Measurements from ENCODE around the gene SCART1.
"Not testable (repeated sequence)": the region's sequence is repeated elsewhere in the genome, so short reads cannot be mapped to it uniquely, and the experiment has no call there.

The SCART1 gene

DNA sequence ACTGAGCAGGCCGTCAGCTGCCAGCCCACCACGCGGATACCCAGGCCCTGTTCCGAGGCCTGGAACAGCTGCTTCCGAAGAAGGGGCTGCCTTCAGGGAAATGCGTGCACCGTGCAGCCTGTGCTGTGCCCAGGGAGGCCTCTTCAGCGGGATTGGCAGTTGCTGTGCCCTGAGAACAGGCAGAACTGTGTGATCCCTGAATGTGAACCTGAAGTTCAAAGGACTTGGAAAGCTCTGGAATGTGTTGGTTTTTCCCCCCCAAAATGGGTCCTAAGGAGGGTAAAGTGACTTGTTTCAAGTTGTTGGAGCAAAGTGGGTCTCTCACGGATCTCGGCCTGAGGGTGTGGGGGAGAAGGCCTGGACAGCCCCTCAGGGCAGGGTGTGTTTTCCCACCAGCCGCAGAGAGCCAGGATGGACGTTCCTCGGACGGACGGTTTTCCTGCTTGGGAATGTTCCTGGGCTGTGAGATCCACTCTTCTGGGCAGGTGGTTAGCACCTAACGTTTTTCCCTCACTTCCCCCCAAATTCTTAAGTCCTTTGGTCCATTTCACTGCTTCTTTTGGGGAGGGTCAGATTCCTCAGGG lies 31.4 kb upstream of the SCART1 start:
- H3K27me3 Mint-ChIP-seq, result peaks cover 34% of the 10 kb centered on the region
- CTCF ChIA-PET, result no interaction called here
- peaks cover 2% of the 10 kb centered on the region for H3K4me1 Mint-ChIP-seq
- H3K4me3 Mint-ChIP-seq, result no peak overlapping the region
- no peaks in the 10 kb centered on the region for H3K9me3 Mint-ChIP-seq
- DNase-seq, result no peak
- H3K36me3 Mint-ChIP-seq, result no peaks in the 10 kb centered on the region
- no peak overlapping the region for H3K27ac Mint-ChIP-seq

DNA sequence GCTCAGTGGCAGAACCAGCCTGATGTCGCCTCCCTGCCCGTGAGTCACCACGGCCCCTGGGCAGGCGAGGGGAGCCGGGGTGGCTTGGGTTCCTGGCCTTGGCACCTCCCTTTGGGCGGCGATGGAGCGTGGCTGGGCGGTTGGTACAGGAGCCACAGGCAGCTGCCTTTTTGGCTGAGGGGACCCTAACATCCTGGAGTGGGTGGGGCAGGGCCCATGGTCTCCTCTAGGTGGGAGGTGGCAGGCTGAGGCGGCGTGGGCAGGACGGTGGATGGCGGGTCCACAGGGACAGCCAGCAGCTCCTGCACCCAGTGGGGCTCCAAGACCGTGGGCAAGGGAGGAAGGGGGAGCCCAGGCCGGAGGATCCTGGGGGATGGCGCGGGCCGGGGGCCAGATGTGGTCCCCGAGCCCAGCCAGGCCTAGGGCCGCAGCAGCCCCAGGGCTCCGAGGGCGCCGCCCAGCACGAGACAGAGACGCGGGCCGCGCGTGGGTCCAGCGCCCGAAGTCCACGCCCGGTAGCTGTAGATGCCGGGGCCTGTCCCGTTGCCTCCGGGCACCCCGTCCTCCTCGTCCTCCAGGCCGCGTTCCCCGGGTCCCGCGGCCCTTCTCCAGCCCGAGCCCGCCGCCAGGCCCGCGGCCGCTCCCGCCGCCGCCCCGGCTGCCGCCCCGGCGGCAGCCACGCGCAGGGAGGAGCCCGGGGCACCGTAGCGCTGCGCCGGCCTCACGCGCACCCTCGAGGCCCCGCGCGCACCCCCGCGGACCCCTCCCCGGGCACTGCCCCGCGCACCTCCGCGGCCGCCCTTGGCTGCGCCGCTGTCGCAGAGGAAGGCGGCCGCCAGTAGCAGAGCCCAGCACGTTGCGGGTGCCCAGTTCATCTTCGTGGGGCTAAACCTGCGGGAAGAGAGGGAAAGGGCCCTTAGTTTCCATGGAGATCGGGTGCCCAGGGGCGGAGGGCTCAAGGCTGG lies 30.7 kb upstream of the SCART1 start:
- H3K27ac Mint-ChIP-seq, result no peak overlapping the region
- CTCF ChIA-PET, result no interaction called here
- no peaks in the 10 kb centered on the region for H3K9me3 Mint-ChIP-seq
- DNase-seq, result no peak
- H3K4me1 Mint-ChIP-seq, result peaks cover 2% of the 10 kb centered on the region
- no peak overlapping the region for H3K4me3 Mint-ChIP-seq
- H3K27me3 Mint-ChIP-seq, result peaks cover 34% of the 10 kb centered on the region
- no peaks in the 10 kb centered on the region for H3K36me3 Mint-ChIP-seq

DNA sequence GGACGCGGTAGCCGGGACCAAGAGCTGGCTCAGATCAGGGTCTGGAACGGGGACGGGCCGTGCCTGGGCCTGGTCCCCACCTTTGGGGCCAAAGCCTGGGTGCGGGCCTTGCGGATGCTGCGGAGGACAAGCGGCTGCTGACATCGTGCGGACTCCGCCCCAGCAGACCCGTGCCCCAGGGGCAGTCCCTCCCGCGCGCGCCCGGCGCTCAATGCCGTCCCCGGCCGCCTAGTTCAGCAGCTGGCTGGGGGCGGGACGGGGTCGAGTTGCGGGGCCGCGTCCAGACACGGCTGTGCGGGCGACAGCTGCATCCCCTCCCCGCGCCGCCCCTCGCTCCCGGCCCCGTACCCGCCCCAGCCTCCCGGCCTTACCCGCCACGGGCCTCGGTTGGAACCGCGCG lies 29.6 kb upstream of the SCART1 start:
- H3K36me3 Mint-ChIP-seq, H3K4me3 Mint-ChIP-seq, H3K27ac Mint-ChIP-seq, CTCF ChIA-PET, H3K4me1 Mint-ChIP-seq, DNase-seq, H3K9me3 Mint-ChIP-seq: not testable (repeated sequence)
- peaks cover 34% of the 10 kb centered on the region for H3K27me3 Mint-ChIP-seq

DNA sequence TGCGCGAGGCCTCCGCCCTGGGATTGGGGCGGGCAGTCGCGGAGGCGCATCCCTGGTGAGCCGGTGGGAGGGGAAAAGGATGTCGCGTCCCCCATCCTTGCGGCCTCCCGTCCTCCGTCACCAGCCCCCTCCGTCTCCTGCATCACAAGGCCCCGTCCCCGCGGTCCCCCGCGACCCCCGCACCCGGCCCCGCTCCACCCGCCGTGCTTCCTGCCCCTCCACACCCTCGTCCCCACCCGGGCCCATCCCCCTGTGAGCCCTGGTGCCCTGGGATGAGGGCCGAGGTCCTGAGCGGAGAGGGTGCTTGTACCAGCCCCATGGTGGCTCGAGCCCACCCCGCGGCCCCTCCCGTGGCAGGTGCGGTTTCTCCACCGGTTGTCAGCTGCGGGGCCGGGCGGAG lies 29.1 kb upstream of the SCART1 start, which contains the start of gene SPRN:
SPRN (minus strand) TSS at position 25 of the 400 bp plus-strand sequence. CDS start 944 bp downstream, outside the sequence.
- DNase-seq, H3K4me3 Mint-ChIP-seq, H3K9me3 Mint-ChIP-seq, CTCF ChIA-PET, H3K4me1 Mint-ChIP-seq, H3K27ac Mint-ChIP-seq, H3K36me3 Mint-ChIP-seq: not testable (repeated sequence)
- peaks cover 36% of the 10 kb centered on the region for H3K27me3 Mint-ChIP-seq

DNA sequence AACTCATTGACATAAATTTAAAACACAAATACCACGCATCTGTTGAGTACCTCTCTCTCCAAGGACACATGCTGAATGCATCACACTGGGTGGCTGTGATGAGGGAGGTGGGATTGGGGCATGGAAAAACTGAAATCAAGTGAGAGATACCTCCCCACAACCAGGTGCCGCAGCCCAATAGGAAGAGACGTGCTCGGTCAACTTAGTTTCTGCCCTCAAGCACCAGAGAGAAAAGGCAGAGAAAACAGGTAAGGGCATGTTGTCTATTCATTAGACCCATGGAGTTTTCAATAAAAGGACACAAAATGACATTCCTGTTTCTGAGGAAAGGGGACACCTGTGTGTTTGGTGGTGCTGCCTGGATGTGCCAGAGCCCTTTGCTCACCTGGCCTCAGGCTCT lies 24.2 kb upstream of the SCART1 start:
- H3K27ac Mint-ChIP-seq, H3K9me3 Mint-ChIP-seq, CTCF ChIA-PET, H3K4me3 Mint-ChIP-seq, H3K36me3 Mint-ChIP-seq, H3K4me1 Mint-ChIP-seq, DNase-seq, H3K27me3 Mint-ChIP-seq: not testable (repeated sequence)

DNA sequence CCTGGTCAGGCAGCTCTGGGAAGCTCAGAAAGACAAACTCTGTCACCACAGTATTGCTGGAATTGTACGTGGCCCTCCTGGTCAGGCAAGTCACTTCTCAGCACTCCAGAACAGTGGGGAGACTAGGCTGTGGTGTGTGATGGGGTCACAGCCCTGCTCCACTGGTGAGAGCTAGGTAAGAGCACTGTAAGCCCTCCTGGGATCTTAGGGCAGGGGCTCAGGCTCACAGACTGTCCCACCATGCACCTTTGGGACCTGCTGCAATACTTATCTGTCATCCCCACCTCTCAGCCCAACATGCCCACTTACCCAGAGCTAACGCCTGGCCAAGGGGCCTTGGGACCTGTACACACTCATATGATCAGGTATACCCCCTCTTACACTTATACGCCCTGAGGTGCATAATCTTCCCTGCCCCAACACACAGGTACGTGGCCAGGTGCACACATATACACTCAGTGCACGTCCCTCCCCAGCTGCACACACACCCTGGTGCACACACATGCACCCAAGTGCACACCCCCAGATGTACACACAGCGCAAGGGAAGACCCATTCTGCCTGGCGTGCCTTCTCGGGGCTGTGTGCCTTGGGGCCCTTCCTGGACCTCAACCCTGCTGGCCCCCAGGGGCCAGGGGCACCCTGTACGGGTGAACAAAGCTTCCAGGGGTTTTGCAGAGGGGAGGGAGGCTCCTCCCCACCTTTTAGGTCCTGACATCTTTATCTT lies 21.7 kb upstream of the SCART1 start:
- H3K36me3 Mint-ChIP-seq, H3K27ac Mint-ChIP-seq, H3K4me3 Mint-ChIP-seq, H3K27me3 Mint-ChIP-seq, H3K4me1 Mint-ChIP-seq, CTCF ChIA-PET, H3K9me3 Mint-ChIP-seq, DNase-seq: not testable (repeated sequence)

DNA sequence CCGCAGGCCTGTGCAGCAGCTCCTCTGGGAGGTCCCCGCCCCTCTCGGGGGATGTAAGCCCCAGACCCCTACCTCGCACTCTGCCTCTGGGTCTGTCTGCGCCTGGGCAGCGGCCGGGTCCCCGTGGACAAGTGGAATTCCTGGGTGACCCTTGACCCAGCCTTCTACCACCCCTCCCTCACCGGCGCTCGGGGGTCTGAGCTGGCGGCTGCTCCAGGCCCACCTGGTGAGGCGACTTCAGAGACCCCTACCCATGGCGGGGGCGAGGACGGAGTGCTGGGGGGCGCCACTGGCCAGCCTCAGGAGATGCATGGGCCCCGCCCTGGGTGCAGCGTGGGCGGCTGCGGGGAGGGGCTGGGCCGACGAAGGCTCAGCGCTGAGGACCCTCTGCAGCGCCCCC lies 21.0 kb upstream of the SCART1 start:
- H3K4me3 Mint-ChIP-seq, H3K27me3 Mint-ChIP-seq, H3K9me3 Mint-ChIP-seq, H3K27ac Mint-ChIP-seq, DNase-seq, H3K4me1 Mint-ChIP-seq, H3K36me3 Mint-ChIP-seq, CTCF ChIA-PET: not testable (repeated sequence)

DNA sequence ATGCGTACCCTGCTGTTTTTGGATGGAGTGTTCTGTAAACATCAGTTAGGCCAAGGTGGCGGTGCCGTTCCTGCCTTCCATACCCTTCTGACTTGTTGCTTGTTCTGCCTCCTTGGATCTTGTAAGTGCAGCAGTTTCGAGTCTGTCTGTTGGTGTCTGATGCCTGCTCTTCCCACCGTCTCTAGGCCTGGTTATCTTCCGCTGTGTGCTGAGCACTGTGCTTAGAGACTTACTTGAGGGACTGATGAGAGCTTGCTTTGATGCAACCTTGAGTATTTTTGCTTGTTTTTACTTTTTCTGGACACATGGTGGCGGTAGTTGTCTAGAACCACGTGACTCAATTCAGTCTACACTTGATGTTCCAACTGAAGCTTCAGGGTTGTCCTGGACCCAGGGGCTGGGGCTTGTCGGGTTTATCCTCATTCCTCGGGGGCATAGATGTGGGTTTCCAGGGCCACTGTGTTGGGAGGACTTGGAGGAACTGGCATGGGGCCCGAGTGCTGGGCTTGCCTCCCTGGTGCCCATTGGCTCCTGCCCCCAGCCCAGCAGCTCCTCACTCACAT lies 15.0 kb upstream of the SCART1 start:
- H3K4me1 Mint-ChIP-seq, result peaks cover 16% of the 10 kb centered on the region
- no peak overlapping the region for H3K27ac Mint-ChIP-seq
- DNase-seq, result no peak
- no peaks in the 10 kb centered on the region for H3K27me3 Mint-ChIP-seq
- H3K9me3 Mint-ChIP-seq, result no peaks in the 10 kb centered on the region
- no peak overlapping the region for H3K4me3 Mint-ChIP-seq
- CTCF ChIA-PET, result interaction anchor here (0.7 to 2.4 kb wide), 19 partner anchors 10 to 181 kb away, joined by 3 to 21 read pairs (median 4); partner anchors contain the start of gene SCART1
- no peaks in the 10 kb centered on the region for H3K36me3 Mint-ChIP-seq

DNA sequence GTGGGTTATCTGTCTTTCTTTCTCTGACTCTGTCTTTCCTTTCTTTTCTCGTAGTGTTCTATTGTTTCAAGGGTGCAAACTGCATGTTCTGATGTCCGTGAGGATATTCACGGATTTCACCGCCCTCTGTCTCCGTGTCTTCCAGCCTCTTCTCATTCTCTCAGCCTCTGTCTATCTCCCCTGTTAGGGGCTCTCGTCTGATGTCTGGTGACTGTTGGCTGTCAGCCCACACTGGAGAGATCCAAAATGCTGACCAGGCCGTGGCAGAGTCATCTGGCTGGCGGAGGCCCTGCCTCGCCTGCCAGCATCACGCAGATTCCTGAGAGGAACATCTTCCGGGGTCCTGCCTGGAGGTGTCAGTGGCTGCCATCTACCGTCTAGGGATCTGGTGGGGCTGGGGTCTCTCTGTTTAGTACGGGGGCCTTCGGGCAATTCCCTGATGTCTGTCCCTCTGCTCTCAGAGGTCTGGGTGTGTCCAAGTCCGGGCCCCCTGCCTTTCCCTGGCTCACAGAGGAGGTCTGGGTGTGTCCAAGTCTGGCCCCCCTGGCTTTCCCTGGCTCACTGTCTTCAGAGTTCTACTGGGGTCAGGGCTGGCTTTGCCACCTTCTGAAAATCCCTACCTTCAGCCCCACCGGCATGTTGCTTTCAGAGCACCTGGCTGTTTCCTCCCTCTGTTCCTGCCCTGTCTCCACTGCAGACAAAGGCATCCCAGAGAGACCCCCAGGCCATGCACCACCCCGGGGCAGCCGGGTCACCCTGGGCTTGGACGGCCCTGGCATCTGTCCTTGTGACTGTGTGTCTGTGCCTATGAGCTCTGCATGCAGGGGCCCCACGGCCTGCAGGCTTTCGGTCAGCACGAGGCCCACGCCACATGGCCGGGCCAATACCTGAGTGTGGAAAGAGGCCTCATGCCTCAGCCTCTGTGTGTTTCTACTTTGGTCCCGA lies 14.0 kb upstream of the SCART1 start:
- DNase-seq, result no peak
- Mint-ChIP-seq H3K4me3 (no peak overlapping the region), H3K27ac (no peak overlapping the region), H3K9me3 (no peaks in the 10 kb centered on the region), H3K36me3 (no peaks in the 10 kb centered on the region), H3K27me3 (no peaks in the 10 kb centered on the region), H3K4me1 (peaks cover 16% of the 10 kb centered on the region)
- CTCF ChIA-PET, result interaction anchor here (0.8 to 2.4 kb wide), 10 partner anchors 9 to 169 kb away, joined by 3 to 21 read pairs (median 4); partner anchors contain the start of gene SCART1

DNA sequence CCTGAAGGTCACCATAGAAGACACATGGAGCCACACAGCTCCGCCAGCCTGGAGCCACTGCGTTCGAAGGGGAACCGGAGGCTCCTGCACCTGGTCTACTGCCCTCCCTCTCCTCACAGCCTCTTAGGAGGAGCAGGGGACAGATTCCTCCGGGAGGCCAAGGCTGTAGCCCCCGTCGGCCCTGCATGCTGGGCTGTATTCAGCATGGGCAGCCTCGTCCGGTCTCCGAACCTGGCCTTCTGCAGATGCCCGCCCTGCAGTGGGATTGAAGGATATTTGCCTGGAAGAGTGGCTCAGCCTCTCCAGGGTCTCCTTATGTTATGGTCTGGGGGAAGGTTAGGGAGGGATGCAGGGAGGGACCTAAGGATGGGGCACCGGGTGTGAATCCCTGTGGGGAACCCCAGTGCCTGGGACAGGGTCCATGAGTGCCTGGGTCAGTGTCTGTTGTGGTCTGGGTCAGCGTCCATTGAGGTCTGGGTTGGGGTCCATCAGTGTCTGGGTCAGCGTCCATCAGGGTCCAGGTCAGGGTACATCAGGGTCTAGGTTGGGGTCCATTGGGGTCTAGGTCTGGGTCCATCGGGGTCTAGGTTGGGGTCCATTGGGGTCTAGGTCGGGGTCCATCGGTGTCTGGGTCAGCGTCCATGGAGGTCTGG lies 13.0 kb upstream of the SCART1 start:
- H3K9me3 Mint-ChIP-seq, result peaks cover 9% of the 10 kb centered on the region
- H3K4me3 Mint-ChIP-seq, result no peak overlapping the region
- H3K27ac Mint-ChIP-seq, result no peak overlapping the region
- CTCF ChIA-PET, result interaction anchor here (0.9 kb wide), 1 partner anchor 49 kb away, joined by 3 read pairs; no protein-coding TSS in a partner anchor
- H3K36me3 Mint-ChIP-seq, result peaks cover 2% of the 10 kb centered on the region
- peaks cover 8% of the 10 kb centered on the region for H3K27me3 Mint-ChIP-seq
- DNase-seq, result peak; percentile 19
- peaks cover 16% of the 10 kb centered on the region for H3K4me1 Mint-ChIP-seq

DNA sequence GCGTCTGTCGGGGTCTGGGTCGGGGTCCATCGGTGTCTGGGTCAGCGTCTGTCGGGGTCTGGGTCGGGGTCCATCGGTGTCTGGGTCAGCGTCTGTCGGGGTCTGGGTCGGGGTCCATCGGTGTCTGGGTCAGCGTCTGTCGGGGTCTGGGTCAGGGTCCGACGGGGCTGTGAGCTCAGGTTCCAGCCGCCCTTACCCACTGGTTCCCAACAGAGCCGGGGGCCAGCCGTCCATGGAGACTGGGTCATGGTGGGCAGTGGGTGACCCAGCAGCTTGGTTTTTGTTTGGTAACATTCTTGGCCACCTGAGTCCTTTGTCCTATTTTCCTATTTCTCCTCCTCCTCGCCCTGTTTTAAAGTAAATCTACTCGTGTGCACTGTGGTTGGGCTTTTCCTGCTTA lies 12.4 kb upstream of the SCART1 start:
- H3K36me3 Mint-ChIP-seq, DNase-seq, H3K9me3 Mint-ChIP-seq, H3K4me3 Mint-ChIP-seq, H3K27ac Mint-ChIP-seq, H3K27me3 Mint-ChIP-seq: not testable (repeated sequence)
- CTCF ChIA-PET, result interaction anchor here (0.9 to 1.0 kb wide), 2 partner anchors 49 to 78 kb away, joined by 3 read pairs; no protein-coding TSS in a partner anchor
- peaks cover 16% of the 10 kb centered on the region for H3K4me1 Mint-ChIP-seq

DNA sequence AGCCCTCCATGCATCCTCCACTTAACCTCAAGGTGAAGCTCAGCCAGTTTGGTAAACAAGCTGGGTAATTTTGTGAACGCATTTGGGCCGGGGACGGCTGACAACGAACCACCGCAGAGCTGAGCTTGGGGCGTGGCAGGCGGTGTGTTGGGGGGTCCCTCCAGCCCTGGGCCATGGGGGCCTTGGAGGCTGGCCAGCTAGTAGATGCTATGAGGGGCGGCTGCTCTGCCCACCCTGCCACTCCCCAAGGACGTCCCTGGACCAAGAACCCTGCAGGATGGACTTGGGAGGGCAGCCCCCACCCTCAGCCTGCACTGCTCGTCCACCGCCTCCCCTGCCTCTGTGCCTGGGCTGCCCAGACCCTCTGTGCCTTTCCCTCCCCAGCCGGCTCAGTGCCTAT lies 12.0 kb upstream of the SCART1 start:
- Mint-ChIP-seq H3K27me3 (peaks cover 8% of the 10 kb centered on the region), H3K9me3 (peaks cover 12% of the 10 kb centered on the region), H3K4me3 (no peak overlapping the region), H3K27ac (no peak overlapping the region), H3K36me3 (peaks cover 4% of the 10 kb centered on the region), H3K4me1 (peaks cover 16% of the 10 kb centered on the region)
- CTCF ChIA-PET, result interaction anchor here (0.9 to 1.0 kb wide), 2 partner anchors 48 to 77 kb away, joined by 3 read pairs; no protein-coding TSS in a partner anchor
- DNase-seq, result peak; percentile 13

Measured in activated naive CD4-positive, alpha-beta T cell treated with anti-CD3 and anti-CD28 coated beads, Interleukin-2, amount 10 ng/mL, durations not matched to agents 7 days and 5 days (primary cell).